A549 (cell line): ENCODE results near the gene USP30.

Experiments used
- EHMT2 ChIP-seq: fragments of 200-600 bp; sonication (generic); IDR thresholded peaks from 2 replicates; pipeline ENCODE4 v1.6.1; 2016; ENCODE audit warnings: antibody characterized with exemption, low read depth, mild to moderate bottlenecking, moderate library complexity
- POLR2A ChIP-seq: IDR thresholded peaks from 2 replicates; pipeline ENCODE4 v1.6.1; 2012; ENCODE audit warnings: mild to moderate bottlenecking, low read length
- RAD21 ChIP-seq, 2 experiments: fragments of >200 bp in 1 of 2; sonication (Bioruptor Twin) in 1 of 2; formaldehyde crosslinking in 1 of 2; IDR thresholded peaks in 1 of 2; conservative IDR thresholded peaks in 1 of 2; 2 replicates in 1 of 2; 3 replicates in 1 of 2; pipeline ENCODE4 v1.6.1; 2012 to 2018; ENCODE audit warnings: inconsistent platforms in 1 of 2
- RCOR1 ChIP-seq: fragments of 150-350 bp; IDR thresholded peaks from 2 replicates; pipeline ENCODE4 v1.6.1; 2014; ENCODE audit warnings: antibody characterized with exemption, low read length, low read depth

DNA sequence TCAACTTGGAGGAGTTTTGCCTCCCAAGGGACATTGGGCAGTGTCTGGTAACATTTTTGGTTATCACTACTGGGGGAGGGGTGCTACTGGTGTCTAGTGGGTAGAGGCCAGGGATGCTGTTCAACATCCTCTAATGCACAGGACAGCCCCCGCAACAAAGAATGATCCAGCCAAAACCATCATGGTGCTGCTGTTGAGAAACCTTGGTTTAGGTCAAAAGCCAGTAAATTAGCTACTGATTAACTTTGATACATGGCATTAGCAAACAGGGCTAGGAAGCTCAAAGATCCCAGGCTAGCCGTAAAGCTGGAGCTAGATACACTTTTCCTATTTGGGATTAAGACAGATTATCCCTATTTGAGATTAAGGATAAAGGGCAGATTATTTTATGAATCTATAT is 32.0 kb downstream of the USP30 start:
- no peak for TF ChIP-seq RCOR1
- no peak for TF ChIP-seq RAD21 (conservative IDR thresholded peaks at IDR 0.05 in 1 of 2, IDR thresholded peaks at IDR 0.05 in 1 of 2)
- TF ChIP-seq EHMT2 = no peak
- TF ChIP-seq POLR2A = no peak
